GM10248 (cell line): ENCODE measurements around the gene NOC4L.

ENCODE experiments used
- CTCF ChIA-PET: fragments of 300-600 bp; sonication (Branson Sonifier 250); formaldehyde crosslinking; extraction: SDS; loops from one replicate; lab custom pipeline; 2021; ENCODE audit warnings: antibody characterized with exemption; lab: Yijun Ruan, JAX
- POLR2A ChIA-PET: fragments of 350-650 bp; sonication (Branson Sonifier 250); formaldehyde crosslinking; extraction: SDS; loops from one replicate; lab custom pipeline; 2020; ENCODE audit warnings: antibody characterized with exemption; lab: Yijun Ruan, JAX
- DNase-seq: peaks from one replicate; pipeline ENCODE4 v3.0.0; 2012; ENCODE audit errors: extremely low spot score
- CTCF ChIP-seq: IDR thresholded peaks from 2 replicates; pipeline ENCODE4 v1.5.1; 2012; ENCODE audit warnings: mild to moderate bottlenecking, low read depth; ENCODE audit errors: extremely low read depth, missing control alignments, control extremely low read depth

The NOC4L gene

GRCh38 chr12:132171293-132171967, 27.2 kb downstream of the NOC4L start:
- no peak for TF ChIP-seq CTCF
- ChIA-PET POLR2A (interaction anchor here (0.6 kb wide), 1 partner anchor 259 kb away, joined by 4 read pairs; no protein-coding TSS in a partner anchor), CTCF (no interaction called here)
- no peak for DNase-seq

GRCh38 chr12:132171968-132172521, 27.8 kb downstream of the NOC4L start:
- ChIA-PET POLR2A (interaction anchor here (0.6 kb wide), 1 partner anchor 258 kb away, joined by 4 read pairs; no protein-coding TSS in a partner anchor), CTCF (no interaction called here)
- no peak for TF ChIP-seq CTCF
- DNase-seq, result no peak

GRCh38 chr12:132172619-132173018, 28.4 kb downstream of the NOC4L start:
- ChIA-PET POLR2A (no interaction called here), CTCF (no interaction called here)
- DNase-seq, result no peak
- TF ChIP-seq CTCF, result no peak

- CTCF ChIA-PET, result no interaction called here
- DNase-seq, result no peak
- POLR2A ChIA-PET, result no interaction called here
- TF ChIP-seq CTCF, result no peak
These were observed 29.1 kb downstream of the NOC4L start for GRCh38 chr12:132173135-132174014.

- ChIA-PET CTCF (interaction anchor here (1.3 kb wide), 1 partner anchor 11 kb away, joined by 4 read pairs; no protein-coding TSS in a partner anchor), POLR2A (no interaction called here)
These were observed 30.0 kb downstream of the NOC4L start for GRCh38 chr12:132174015-132174838.

More at GRCh38 chr12:132174015-132174838, 30.0 kb downstream of the NOC4L start:
- DNase-seq, result no peak
- TF ChIP-seq CTCF, result no peak
